Measurements from ENCODE around the gene PRKG1.

Gene PRKG1

DNA sequence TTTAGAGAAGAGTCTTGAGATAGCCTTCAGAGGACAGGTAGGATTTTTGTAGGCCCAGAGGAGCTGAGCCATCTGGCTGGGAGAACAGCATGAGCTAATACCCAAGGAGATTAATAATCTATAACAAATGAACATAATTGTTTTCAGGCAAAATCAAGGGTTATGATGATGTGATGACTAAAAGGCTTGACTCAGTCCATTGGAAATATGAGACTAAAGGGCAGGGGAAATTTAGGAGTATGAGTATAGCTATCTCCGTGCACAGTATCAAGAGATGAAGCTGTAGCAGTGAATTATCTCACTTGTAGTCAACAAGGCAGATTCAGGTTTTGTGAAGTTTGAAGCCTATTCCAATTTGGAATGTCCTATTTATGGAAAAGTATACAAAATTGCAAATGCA is 585.1 kb downstream of the PRKG1 start:
- TF ChIP-seq MAX (IDR thresholded peaks at IDR 0.05), result no peak
- no peak for TF ChIP-seq EP300 (IDR thresholded peaks at IDR 0.05; ENCODE audit: borderline replicate concordance)
- no peak for TF ChIP-seq TCF12 (IDR thresholded peaks at IDR 0.05; ENCODE audit: low read depth)
- TF ChIP-seq YY1 (IDR thresholded peaks at IDR 0.05; ENCODE audit: low read depth), result no peak

- no peak for TF ChIP-seq MAX (IDR thresholded peaks at IDR 0.05)
- TF ChIP-seq NFIC (IDR thresholded peaks at IDR 0.05), result no peak
- TF ChIP-seq TCF12 (IDR thresholded peaks at IDR 0.05; ENCODE audit: low read depth), result no peak
- no peak for TF ChIP-seq YY1 (IDR thresholded peaks at IDR 0.05; ENCODE audit: low read depth)
- TF ChIP-seq EGR1 (IDR thresholded peaks at IDR 0.05), result no peak
- TF ChIP-seq EP300 (IDR thresholded peaks at IDR 0.05; ENCODE audit: borderline replicate concordance), result no peak
- no peak for TF ChIP-seq CREB1 (IDR thresholded peaks at IDR 0.05; ENCODE audit: low read depth)
- TF ChIP-seq FOXM1 (IDR thresholded peaks at IDR 0.05; ENCODE audit: borderline replicate concordance, low read depth), result no peak
- no peak for TF ChIP-seq TEAD4 (IDR thresholded peaks at IDR 0.05)
- no peak for TF ChIP-seq ZBTB7A (IDR thresholded peaks at IDR 0.05; ENCODE audit: low read depth)
- TF ChIP-seq, protein P1, sequence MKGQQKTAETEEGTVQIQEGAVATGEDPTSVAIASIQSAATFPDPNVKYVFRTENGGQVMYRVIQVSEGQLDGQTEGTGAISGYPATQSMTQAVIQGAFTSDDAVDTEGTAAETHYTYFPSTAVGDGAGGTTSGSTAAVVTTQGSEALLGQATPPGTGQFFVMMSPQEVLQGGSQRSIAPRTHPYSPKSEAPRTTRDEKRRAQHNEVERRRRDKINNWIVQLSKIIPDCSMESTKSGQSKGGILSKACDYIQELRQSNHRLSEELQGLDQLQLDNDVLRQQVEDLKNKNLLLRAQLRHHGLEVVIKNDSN (IDR thresholded peaks at IDR 0.05), result no peak
- TF ChIP-seq TAF1 (IDR thresholded peaks at IDR 0.05; ENCODE audit: low read depth), result no peak
- no peak for TF ChIP-seq CEBPB (IDR thresholded peaks at IDR 0.05)
- no peak for TF ChIP-seq RAD21 (IDR thresholded peaks at IDR 0.05; ENCODE audit: low read depth)
- TF ChIP-seq, protein P2, sequence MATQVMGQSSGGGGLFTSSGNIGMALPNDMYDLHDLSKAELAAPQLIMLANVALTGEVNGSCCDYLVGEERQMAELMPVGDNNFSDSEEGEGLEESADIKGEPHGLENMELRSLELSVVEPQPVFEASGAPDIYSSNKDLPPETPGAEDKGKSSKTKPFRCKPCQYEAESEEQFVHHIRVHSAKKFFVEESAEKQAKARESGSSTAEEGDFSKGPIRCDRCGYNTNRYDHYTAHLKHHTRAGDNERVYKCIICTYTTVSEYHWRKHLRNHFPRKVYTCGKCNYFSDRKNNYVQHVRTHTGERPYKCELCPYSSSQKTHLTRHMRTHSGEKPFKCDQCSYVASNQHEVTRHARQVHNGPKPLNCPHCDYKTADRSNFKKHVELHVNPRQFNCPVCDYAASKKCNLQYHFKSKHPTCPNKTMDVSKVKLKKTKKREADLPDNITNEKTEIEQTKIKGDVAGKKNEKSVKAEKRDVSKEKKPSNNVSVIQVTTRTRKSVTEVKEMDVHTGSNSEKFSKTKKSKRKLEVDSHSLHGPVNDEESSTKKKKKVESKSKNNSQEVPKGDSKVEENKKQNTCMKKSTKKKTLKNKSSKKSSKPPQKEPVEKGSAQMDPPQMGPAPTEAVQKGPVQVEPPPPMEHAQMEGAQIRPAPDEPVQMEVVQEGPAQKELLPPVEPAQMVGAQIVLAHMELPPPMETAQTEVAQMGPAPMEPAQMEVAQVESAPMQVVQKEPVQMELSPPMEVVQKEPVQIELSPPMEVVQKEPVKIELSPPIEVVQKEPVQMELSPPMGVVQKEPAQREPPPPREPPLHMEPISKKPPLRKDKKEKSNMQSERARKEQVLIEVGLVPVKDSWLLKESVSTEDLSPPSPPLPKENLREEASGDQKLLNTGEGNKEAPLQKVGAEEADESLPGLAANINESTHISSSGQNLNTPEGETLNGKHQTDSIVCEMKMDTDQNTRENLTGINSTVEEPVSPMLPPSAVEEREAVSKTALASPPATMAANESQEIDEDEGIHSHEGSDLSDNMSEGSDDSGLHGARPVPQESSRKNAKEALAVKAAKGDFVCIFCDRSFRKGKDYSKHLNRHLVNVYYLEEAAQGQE (IDR thresholded peaks at IDR 0.05; ENCODE audit: low read depth), result no peak
Observed at GRCh38 chr10:51663086-51663485, 588.8 kb downstream of the PRKG1 start.

GRCh38 chr10:51666456-51666855 is 592.2 kb downstream of the PRKG1 start:
- no peak for TF ChIP-seq RAD21 (IDR thresholded peaks at IDR 0.05; ENCODE audit: low read depth)
- TF ChIP-seq TAF1 (IDR thresholded peaks at IDR 0.05; ENCODE audit: low read depth), result no peak
- no peak for TF ChIP-seq CEBPB (IDR thresholded peaks at IDR 0.05)
- TF ChIP-seq MAX (IDR thresholded peaks at IDR 0.05), result no peak
- no peak for TF ChIP-seq ZBTB7A (IDR thresholded peaks at IDR 0.05; ENCODE audit: low read depth)
- no peak for TF ChIP-seq EP300 (IDR thresholded peaks at IDR 0.05; ENCODE audit: borderline replicate concordance)
- TF ChIP-seq, protein P2 (IDR thresholded peaks at IDR 0.05; ENCODE audit: low read depth), result no peak
- TF ChIP-seq YY1 (IDR thresholded peaks at IDR 0.05; ENCODE audit: low read depth), result no peak

DNA sequence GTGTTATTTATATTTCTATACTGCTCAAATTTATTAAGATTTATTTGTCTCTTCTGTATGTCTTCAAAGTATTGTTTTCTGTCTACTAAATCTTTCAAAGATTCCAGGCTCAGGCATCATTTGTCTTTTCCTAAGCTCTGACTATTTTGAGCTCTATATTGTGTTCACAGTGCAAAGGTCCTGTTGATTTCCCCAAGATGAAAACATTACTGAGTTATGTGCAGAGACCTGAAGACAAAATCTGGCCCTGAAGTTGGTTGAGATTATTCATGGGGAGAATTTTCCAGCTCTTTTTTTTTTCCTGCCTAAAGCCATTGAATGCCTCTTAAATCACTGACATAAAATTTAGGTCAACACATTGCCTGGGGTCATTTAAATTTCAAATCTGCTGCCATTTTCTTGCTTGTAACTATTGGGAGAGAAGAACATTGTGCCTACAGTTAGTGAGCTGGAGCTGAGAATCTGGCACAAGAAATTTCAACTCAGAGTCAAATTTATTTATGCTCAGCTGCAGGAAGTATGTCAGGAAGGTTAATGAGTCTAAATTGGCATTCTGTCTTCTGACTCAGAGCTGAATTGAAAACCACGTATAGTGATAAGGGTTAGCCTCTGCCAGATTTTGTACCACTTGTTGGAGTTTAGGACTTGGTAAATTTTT is 593.5 kb downstream of the PRKG1 start:
- TF ChIP-seq FOXM1 (IDR thresholded peaks at IDR 0.05; ENCODE audit: borderline replicate concordance, low read depth), result no peak
- no peak for TF ChIP-seq NFIC (IDR thresholded peaks at IDR 0.05)

DNA sequence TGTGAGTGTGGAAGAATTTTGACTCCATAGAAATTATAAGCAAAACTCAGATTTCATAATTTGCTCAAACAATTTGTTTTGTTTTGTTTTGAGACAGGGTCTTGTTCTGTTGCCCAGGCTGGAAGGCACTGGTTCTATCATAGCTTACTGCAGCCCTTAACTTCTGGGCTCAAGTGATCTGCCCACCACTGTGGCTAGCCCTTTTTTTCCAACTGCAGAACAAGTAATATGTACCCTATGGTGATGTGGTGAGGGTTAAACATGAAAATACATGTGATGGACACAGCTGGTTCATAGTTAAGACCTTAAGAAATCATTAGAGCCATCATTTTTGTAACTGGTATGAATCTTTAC is 594.0 kb downstream of the PRKG1 start:
- no peak for TF ChIP-seq NFIC (IDR thresholded peaks at IDR 0.05)
- TF ChIP-seq ZBTB7A (IDR thresholded peaks at IDR 0.05; ENCODE audit: low read depth), result no peak
- TF ChIP-seq EGR1 (IDR thresholded peaks at IDR 0.05), result no peak
- TF ChIP-seq TAF1 (IDR thresholded peaks at IDR 0.05; ENCODE audit: low read depth), result no peak
- TF ChIP-seq CREB1 (IDR thresholded peaks at IDR 0.05; ENCODE audit: low read depth), result no peak
- TF ChIP-seq FOXM1 (IDR thresholded peaks at IDR 0.05; ENCODE audit: borderline replicate concordance, low read depth), result no peak
- no peak for TF ChIP-seq RAD21 (IDR thresholded peaks at IDR 0.05; ENCODE audit: low read depth)
- TF ChIP-seq TCF12 (IDR thresholded peaks at IDR 0.05; ENCODE audit: low read depth), result no peak
- no peak for TF ChIP-seq EP300 (IDR thresholded peaks at IDR 0.05; ENCODE audit: borderline replicate concordance)
- TF ChIP-seq, protein P1 (IDR thresholded peaks at IDR 0.05), result no peak
- TF ChIP-seq, protein P2 (IDR thresholded peaks at IDR 0.05; ENCODE audit: low read depth), result no peak
- TF ChIP-seq YY1 (IDR thresholded peaks at IDR 0.05; ENCODE audit: low read depth), result no peak
- TF ChIP-seq TEAD4 (IDR thresholded peaks at IDR 0.05), result no peak
- no peak for TF ChIP-seq MAX (IDR thresholded peaks at IDR 0.05)
- no peak for TF ChIP-seq CEBPB (IDR thresholded peaks at IDR 0.05)

Measured in Ishikawa (cell line).